Natural killer cell (primary cell): ENCODE measurements around the gene TAF8. TPM values are rescaled to one million over a fixed set of nuclear protein-coding genes. Genes with fewer than 3 reads are reported as not detected.
A peak's percentile ranks its signal among the peaks of the same experiment; 100 is the strongest.

Experiments used
- ATAC-seq, 3 donors: fragments of 150-1000 bp in 2 of 3; fragments of 200-7000 bp in 1 of 3; cut with Tn5 transposase; 1 replicate in 1 of 3; 2 replicates in 2 of 3; pipeline ENCODE4 v1.10.0; 2021; ENCODE audit warnings: mild to moderate bottlenecking in 2 of 3, moderate library complexity in 2 of 3
- DNase-seq, 2 donors: peaks; one replicate each; pipeline versions ENCODE4 v3.0.0 to v3.0.0-alpha.2; 2013 to 2021; ENCODE audit warnings: mixed read lengths in 1 of 2
- H3K27ac ChIP-seq: one replicate; pipeline ENCODE4 v1.5.1; 2013; ENCODE audit warnings: mild to moderate bottlenecking, low read length
- H3K27me3 ChIP-seq: one replicate; pipeline ENCODE4 v1.6.1; 2013; ENCODE audit warnings: low read length; ENCODE audit not compliant: control insufficient read depth, insufficient read depth
- H3K36me3 ChIP-seq: one replicate; pipeline ENCODE4 v1.6.1; 2013; ENCODE audit warnings: low read length; ENCODE audit not compliant: control insufficient read depth, insufficient read depth
- H3K4me1 ChIP-seq: one replicate; pipeline ENCODE4 v1.6.1; 2013; ENCODE audit warnings: low read length; ENCODE audit not compliant: control insufficient read depth, insufficient read depth
- H3K4me3 ChIP-seq: one replicate; pipeline ENCODE4 v1.5.1; 2013; ENCODE audit warnings: low read length
- H3K9me3 ChIP-seq: one replicate; pipeline ENCODE4 v1.6.1; 2013; ENCODE audit warnings: low read length; ENCODE audit not compliant: control insufficient read depth, insufficient read depth
- H3K27ac Mint-ChIP-seq, 2 donors: one replicate each; pipeline ENCODE4 v1.8.0; 2022; ENCODE audit warnings: mild to moderate bottlenecking in 2 of 2, mixed read lengths in 2 of 2, moderate library complexity in 1 of 2
- H3K27me3 Mint-ChIP-seq, 2 donors: one replicate each; pipeline ENCODE4 v1.8.0; 2022; ENCODE audit warnings: low read depth in 2 of 2, mixed read lengths in 2 of 2
- H3K36me3 Mint-ChIP-seq: one replicate; pipeline ENCODE4 v1.8.0; 2022; ENCODE audit warnings: mixed read lengths
- H3K4me1 Mint-ChIP-seq, 2 donors: one replicate each; pipeline ENCODE4 v1.8.0; 2022; ENCODE audit warnings: mixed read lengths in 2 of 2
- H3K4me3 Mint-ChIP-seq: one replicate; pipeline ENCODE4 v1.8.0; 2022; ENCODE audit warnings: mild to moderate bottlenecking, moderate library complexity, mixed read lengths
- H3K9me3 Mint-ChIP-seq, 2 donors: one replicate each; pipeline ENCODE4 v1.8.0; 2022; ENCODE audit warnings: mixed read lengths in 2 of 2
- WGBS: methylation state at CpG from one replicate; pipeline ENCODE4 v1.1.7; 2013; ENCODE audit warnings: missing lambda C conversion rate; ENCODE audit not compliant: insufficient coverage; 5-methylcytosine and 5-hydroxymethylcytosine counted together
- intact Hi-C: fragments of 100-400 bp; cut with micrococcal nuclease; formaldehyde crosslinking; loops from one replicate; pipeline ENCODE4 v1.14.2; 2022
- total RNA-seq, 4 donors: library from RNA; stranded (reverse); fragments of 120-200 nt in 1 of 4; gene quantifications; one replicate each; pipeline versions ENCODE4 v1.2.3 to v1.2.4, GENCODE V29; 2013 to 2022
- TF ChIP-seq, protein P1 (sequence below): fragments of 200-600 bp; IDR thresholded peaks from one replicate; pipeline ENCODE4 v1.8.0; 2022; ENCODE audit warnings: antibody characterized with exemption

The TAF8 gene
- total RNA-seq, 3 donors from 2014 or later (not counting 1 experiment from before 2014, with no cell fraction given) = 38.4 to 54.2 (median 47.5) TPM

DNA sequence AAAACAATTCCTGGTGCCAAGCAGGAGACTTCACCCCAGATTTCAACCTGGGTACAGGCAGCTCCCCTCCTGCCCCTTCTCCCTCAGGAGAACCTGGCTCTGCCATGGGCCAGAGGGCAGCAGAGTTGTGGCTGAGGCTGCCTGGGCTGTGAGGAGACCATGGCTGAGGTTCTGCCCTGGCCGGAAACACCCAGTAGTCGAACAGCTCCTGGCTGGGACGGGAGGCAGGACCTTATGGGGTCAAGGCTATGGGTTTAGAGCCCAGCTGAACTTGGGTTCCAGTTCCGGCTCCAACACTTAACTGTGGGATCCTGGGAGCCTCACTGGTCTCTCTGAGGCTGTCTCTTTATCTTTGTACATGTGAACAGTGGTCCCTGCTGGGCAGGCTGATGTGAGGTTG lies 83.6 kb downstream of the TAF8 start:
- no peak overlapping the region for H3K4me3 Mint-ChIP-seq
- TF ChIP-seq, protein P1, sequence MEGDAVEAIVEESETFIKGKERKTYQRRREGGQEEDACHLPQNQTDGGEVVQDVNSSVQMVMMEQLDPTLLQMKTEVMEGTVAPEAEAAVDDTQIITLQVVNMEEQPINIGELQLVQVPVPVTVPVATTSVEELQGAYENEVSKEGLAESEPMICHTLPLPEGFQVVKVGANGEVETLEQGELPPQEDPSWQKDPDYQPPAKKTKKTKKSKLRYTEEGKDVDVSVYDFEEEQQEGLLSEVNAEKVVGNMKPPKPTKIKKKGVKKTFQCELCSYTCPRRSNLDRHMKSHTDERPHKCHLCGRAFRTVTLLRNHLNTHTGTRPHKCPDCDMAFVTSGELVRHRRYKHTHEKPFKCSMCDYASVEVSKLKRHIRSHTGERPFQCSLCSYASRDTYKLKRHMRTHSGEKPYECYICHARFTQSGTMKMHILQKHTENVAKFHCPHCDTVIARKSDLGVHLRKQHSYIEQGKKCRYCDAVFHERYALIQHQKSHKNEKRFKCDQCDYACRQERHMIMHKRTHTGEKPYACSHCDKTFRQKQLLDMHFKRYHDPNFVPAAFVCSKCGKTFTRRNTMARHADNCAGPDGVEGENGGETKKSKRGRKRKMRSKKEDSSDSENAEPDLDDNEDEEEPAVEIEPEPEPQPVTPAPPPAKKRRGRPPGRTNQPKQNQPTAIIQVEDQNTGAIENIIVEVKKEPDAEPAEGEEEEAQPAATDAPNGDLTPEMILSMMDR = no peak
- H3K27ac Mint-ChIP-seq = no peak overlapping the region
- no peaks in the 10 kb centered on the region for H3K4me1 Mint-ChIP-seq
- Histone ChIP-seq H3K27ac (no peak overlapping the region), H3K9me3 (no peaks in the 10 kb centered on the region), H3K27me3 (no peaks in the 10 kb centered on the region), H3K4me3 (no peak overlapping the region), H3K4me1 (peaks cover 5% of the 10 kb centered on the region), H3K36me3 (no peaks in the 10 kb centered on the region)
- H3K36me3 Mint-ChIP-seq = no peaks in the 10 kb centered on the region
- ATAC-seq (no peak), DNase-seq (no peak)
- WGBS = 91% methylated on average over 4 of the region's 4 CpGs
- H3K27me3 Mint-ChIP-seq = peaks cover 0 to under 1% of the 10 kb centered on the region in 2 donors
- no peaks in the 10 kb centered on the region for H3K9me3 Mint-ChIP-seq
- intact Hi-C loops = no loop called here

DNA sequence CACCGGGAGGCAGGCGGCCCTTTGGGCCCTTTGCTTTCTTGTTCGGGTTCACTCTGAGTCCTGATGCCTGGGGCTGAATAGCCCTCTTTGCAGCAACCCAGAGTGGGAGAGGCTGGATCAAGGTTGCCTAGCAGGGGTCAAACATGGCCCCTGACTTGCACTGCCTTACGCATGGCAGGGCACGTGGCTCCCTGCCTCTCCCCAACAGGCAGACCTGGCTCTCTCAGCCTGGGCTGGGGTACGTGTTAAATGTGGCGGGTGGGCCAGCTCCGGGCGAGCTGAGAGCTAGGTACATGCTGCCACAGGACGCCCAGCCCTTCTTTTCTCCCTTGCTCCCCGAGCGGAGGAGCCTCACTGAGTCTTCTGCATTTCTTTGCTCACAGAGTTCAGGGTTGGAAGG lies 84.8 kb downstream of the TAF8 start:
- TF ChIP-seq, protein P1 = no peak
- H3K27ac Mint-ChIP-seq = no peak overlapping the region

DNA sequence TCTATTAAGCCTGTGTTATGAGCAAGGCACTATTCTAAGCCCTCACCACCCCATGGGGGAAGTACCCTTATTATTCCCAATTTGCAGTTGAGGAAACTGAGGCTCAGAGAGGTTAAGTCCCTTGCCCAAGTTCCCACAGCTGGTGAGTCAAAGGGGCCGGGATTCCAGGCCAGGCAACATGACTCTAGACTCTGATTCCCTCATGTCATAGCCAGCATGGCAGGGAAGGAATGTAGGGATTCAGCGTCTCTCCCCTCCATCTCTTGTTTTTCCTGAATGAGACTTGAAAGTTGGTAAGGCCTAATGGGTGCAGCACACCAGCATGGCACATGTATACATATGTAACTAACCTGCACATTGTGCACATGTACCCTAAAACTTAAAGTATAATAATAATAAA lies 85.4 kb downstream of the TAF8 start:
- no peak for ATAC-seq
- H3K27ac Mint-ChIP-seq = no peak overlapping the region
- intact Hi-C loops = no loop called here
- Histone ChIP-seq H3K27ac (no peak overlapping the region), H3K9me3 (no peaks in the 10 kb centered on the region), H3K4me3 (no peak overlapping the region), H3K4me1 (peaks cover 5% of the 10 kb centered on the region), H3K27me3 (no peaks in the 10 kb centered on the region), H3K36me3 (no peaks in the 10 kb centered on the region)
- no peaks in the 10 kb centered on the region for H3K9me3 Mint-ChIP-seq
- no peak for DNase-seq
- no peaks in the 10 kb centered on the region for H3K4me1 Mint-ChIP-seq
- WGBS = 92% methylated on average over 2 of the region's 2 CpGs
- no peaks in the 10 kb centered on the region for H3K36me3 Mint-ChIP-seq
- peaks cover 4 to 10% of the 10 kb centered on the region in 2 donors for H3K27me3 Mint-ChIP-seq
- no peak overlapping the region for H3K4me3 Mint-ChIP-seq
- TF ChIP-seq, protein P1 = no peak

More for the DNA sequence above, 84.8 kb downstream of the TAF8 start:
- DNase-seq = no peak
- no peak overlapping the region for H3K4me3 ChIP-seq
- H3K27ac ChIP-seq = no peak overlapping the region
- peaks cover 5% of the 10 kb centered on the region for H3K4me1 ChIP-seq
- intact Hi-C loops = no loop called here
- H3K9me3 ChIP-seq = no peaks in the 10 kb centered on the region
- H3K9me3 Mint-ChIP-seq = no peaks in the 10 kb centered on the region
- WGBS = 95% methylated on average over 12 of the region's 12 CpGs
- H3K36me3 Mint-ChIP-seq = no peaks in the 10 kb centered on the region
- H3K27me3 Mint-ChIP-seq = peaks cover 4% of the 10 kb centered on the region in 2 donors
- H3K4me1 Mint-ChIP-seq = no peaks in the 10 kb centered on the region
- no peak overlapping the region for H3K4me3 Mint-ChIP-seq
- no peak for ATAC-seq
- H3K36me3 ChIP-seq = no peaks in the 10 kb centered on the region
- no peaks in the 10 kb centered on the region for H3K27me3 ChIP-seq

DNA sequence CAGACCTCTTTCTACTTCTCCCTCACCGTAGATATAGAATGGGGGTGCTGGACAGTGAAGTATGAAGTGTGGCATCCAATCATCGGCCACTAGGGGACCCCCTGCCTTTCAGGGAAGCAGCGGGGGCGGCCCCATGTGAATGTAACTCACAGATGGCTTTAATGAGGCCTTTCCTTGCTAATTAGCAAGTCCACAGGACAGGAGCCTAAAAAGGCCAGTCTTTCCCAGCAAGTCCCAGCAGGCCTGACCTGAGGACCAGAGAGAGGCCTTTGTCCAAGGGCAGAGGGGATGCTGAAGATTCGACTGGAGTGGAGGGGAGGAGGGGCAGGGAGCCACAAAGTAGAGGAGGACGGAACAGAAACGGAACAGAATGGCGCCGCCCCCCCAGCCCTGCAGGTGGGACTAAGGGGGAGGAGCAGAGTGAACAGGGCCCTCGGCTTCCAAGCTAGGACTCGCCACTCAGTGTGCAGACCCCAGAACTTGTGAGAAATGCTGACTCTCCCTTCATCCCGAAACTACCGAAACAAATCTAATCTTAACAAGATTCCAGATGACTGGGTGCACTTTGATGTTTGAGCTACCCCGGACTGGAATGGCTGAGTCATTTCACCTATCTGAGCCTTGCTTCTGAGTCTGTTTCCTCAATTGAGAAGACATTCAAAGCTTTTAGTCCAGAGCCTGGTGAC lies 86.3 kb downstream of the TAF8 start:
- Mint-ChIP-seq H3K27ac (no peak overlapping the region), H3K4me3 (no peak overlapping the region), H3K36me3 (no peaks in the 10 kb centered on the region), H3K4me1 (no peaks in the 10 kb centered on the region), H3K9me3 (no peaks in the 10 kb centered on the region), H3K27me3 (peaks cover 12 to 19% of the 10 kb centered on the region in 2 donors)
- no peaks in the 10 kb centered on the region for H3K9me3 ChIP-seq
- TF ChIP-seq, protein P1 = no peak
- DNase-seq = peak in 1 of 2 donors; percentile 35
- H3K36me3 ChIP-seq = no peaks in the 10 kb centered on the region
- ATAC-seq = peak in 1 of 3 donors; percentile 42
- WGBS = 20% methylated on average over 13 of the region's 14 CpGs
- intact Hi-C loops = no loop called here
- H3K27ac ChIP-seq = no peak overlapping the region
- H3K4me1 ChIP-seq = peaks cover 5% of the 10 kb centered on the region
- H3K4me3 ChIP-seq = no peak overlapping the region
- H3K27me3 ChIP-seq = peaks cover 3% of the 10 kb centered on the region
